ENCODE data around the gene OTUD3. TPM values are rescaled to one million over a fixed set of nuclear protein-coding genes. Genes with fewer than 3 reads are reported as not detected.
A peak's percentile ranks its signal among the peaks of the same experiment; 100 is the strongest.

The OTUD3 gene
- total and polyA plus RNA-seq, 2 of the 13 experiments (the other 11 are each of a cell fraction or from before 2014, with no cell fraction given), result 5.2 to 7.5 TPM

DNA sequence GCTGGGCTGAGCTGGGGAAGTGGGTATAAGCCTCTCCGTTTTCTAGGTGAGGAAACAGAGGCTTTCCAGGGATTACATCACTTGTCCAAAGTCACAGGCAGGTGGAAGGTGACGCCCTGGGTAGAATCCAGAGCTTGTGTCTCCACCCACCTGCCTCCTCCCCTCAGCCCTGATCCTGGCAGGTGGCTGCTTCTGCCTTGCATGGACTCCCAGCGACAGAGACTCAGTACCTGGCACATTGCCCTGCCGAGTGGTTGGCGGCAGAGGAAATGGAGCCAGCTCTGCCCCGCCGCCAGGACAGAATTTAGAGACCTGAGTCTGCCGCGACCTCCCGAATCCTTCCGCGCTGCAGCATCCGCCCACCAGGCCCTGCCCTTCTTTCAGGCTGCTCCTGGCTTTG, 39.1 kb downstream of the OTUD3 start:
- Histone ChIP-seq H3K4me3 (replicated peaks in 1 of 3; ENCODE audit: insufficient read depth in 1 of 3, low read depth in 2 of 3, low read length in 3 of 3) (no peak overlapping the region), H3K27me3 (ENCODE audit: control insufficient read depth in 1 of 2, insufficient read depth in 2 of 2, low read length in 2 of 2) (no peaks in the 10 kb centered on the region), H4K20me1 (ENCODE audit: insufficient read depth, low read length) (no peaks in the 10 kb centered on the region), H3K79me2 (ENCODE audit: insufficient read depth, low read length) (no peaks in the 10 kb centered on the region), H2AFZ (ENCODE audit: low read length) (no peak overlapping the region), H3K36me3 (replicated peaks in 1 of 2; ENCODE audit: control insufficient read depth in 1 of 2, insufficient read depth in 2 of 2, low read length in 2 of 2) (no peaks in the 10 kb centered on the region), H3K27ac (ENCODE audit: extremely low read length, insufficient read depth, low read length) (no peak overlapping the region), H3K9me3 (ENCODE audit: low read length) (no peaks in the 10 kb centered on the region), H3K9ac (ENCODE audit: insufficient read depth, low read depth, low read length) (0 out of 2 replicates have a peak overlapping the region, but pooled peaks have one; percentile 2), H3K4me2 (ENCODE audit: low read depth, low read length) (no peak overlapping the region), H3K4me1 (ENCODE audit: insufficient read depth, low read length) (peaks cover 74% of the 10 kb centered on the region)
- BruUV-seq (replicated peaks), result no TSS peak
- ATAC-seq (no peak), FAIRE-seq (no peak), DNase-seq (ENCODE audit: low spot score) (no peak)
- POLR2A ChIA-PET, result interaction anchor here (1.1 to 1.3 kb wide), 2 partner anchors 25 to 36 kb away, joined by 3 read pairs; no protein-coding TSS in a partner anchor
- in situ Hi-C loops (cut with HindIII; ENCODE audit: extremely low pct_ligation_motif_present, low pct_unique_long_range_greater_than_20kb), result loop anchor here (5.0 kb wide), 2 partner anchors 51 to 231 kb away; no protein-coding TSS in a partner anchor
- 85% methylated on average over 13 of the region's 13 CpGs for WGBS (ENCODE audit: low lambda C conversion rate)
- intact Hi-C loops (cut with micrococcal nuclease; ENCODE audit: unreplicated experiment), result no loop called here
- TF ChIP-seq ATF4 (CRISPR knock-in tag; IDR thresholded peaks at IDR 0.05) (peak in 1 of 2 experiments; percentile 52; a peak in 2 of 4 replicates), ZNF83 (CRISPR knock-in tag; IDR thresholded peaks at IDR 0.05; ENCODE audit: borderline replicate concordance) (no peak), ZBTB33 (CRISPR knock-in tag; IDR thresholded peaks at IDR 0.05) (peak; percentile 68), BCL6 (CRISPR knock-in tag; IDR thresholded peaks at IDR 0.05) (0 out of 2 replicates have a peak, but pooled peaks have one; percentile 30)
- TF ChIP-seq, protein P1, sequence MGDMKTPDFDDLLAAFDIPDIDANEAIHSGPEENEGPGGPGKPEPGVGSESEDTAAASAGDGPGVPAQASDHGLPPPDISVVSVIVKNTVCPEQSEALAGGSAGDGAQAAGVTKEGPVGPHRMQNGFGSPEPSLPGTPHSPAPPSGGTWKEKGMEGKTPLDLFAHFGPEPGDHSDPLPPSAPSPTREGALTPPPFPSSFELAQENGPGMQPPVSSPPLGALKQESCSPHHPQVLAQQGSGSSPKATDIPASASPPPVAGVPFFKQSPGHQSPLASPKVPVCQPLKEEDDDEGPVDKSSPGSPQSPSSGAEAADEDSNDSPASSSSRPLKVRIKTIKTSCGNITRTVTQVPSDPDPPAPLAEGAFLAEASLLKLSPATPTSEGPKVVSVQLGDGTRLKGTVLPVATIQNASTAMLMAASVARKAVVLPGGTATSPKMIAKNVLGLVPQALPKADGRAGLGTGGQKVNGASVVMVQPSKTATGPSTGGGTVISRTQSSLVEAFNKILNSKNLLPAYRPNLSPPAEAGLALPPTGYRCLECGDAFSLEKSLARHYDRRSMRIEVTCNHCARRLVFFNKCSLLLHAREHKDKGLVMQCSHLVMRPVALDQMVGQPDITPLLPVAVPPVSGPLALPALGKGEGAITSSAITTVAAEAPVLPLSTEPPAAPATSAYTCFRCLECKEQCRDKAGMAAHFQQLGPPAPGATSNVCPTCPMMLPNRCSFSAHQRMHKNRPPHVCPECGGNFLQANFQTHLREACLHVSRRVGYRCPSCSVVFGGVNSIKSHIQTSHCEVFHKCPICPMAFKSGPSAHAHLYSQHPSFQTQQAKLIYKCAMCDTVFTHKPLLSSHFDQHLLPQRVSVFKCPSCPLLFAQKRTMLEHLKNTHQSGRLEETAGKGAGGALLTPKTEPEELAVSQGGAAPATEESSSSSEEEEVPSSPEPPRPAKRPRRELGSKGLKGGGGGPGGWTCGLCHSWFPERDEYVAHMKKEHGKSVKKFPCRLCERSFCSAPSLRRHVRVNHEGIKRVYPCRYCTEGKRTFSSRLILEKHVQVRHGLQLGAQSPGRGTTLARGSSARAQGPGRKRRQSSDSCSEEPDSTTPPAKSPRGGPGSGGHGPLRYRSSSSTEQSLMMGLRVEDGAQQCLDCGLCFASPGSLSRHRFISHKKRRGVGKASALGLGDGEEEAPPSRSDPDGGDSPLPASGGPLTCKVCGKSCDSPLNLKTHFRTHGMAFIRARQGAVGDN (CRISPR knock-in tag; IDR thresholded peaks at IDR 0.05), result peak; percentile 48
- CTCF ChIA-PET (ENCODE audit: low intra/inter-chr PET ratio, low total read pairs), result no interaction called here
